Small intestine (tissue), 7 donors: ENCODE results near the gene MRS2. TPM values are rescaled to one million over a fixed set of nuclear protein-coding genes. Genes with fewer than 3 reads are reported as not detected.
"Not testable (repeated sequence)": the region's sequence is repeated elsewhere in the genome, so short reads cannot be mapped to it uniquely, and the experiment has no call there.

ENCODE experiments used
- DNase-seq, 2 donors: peaks; one replicate each; pipeline versions ENCODE4 v3.0.0 to v3.0.0-alpha.2; 2013
- FAIRE-seq: peaks from 2 replicates; lab custom pipeline; 2012; peaks lifted over from hg19 to GRCh38; lab: Jason Lieb, UNC
- H3K27ac ChIP-seq, 3 donors: one replicate each; pipeline ENCODE4 v1.5.1; 2013; ENCODE audit warnings: low read length in 2 of 3, mild to moderate bottlenecking in 2 of 3, control low read depth in 1 of 3, inconsistent platforms in 1 of 3, low read depth in 1 of 3, moderate library complexity in 1 of 3
- H3K27me3 ChIP-seq, 3 donors: one replicate each; pipeline ENCODE4 v1.6.1; 2013; ENCODE audit warnings: low read length in 3 of 3, inconsistent platforms in 1 of 3; ENCODE audit not compliant: control insufficient read depth in 3 of 3, insufficient read depth in 3 of 3
- H3K36me3 ChIP-seq, 3 donors: one replicate each; pipeline ENCODE4 v1.6.1; 2013; ENCODE audit warnings: low read length in 3 of 3, inconsistent platforms in 1 of 3, low read depth in 1 of 3, mild to moderate bottlenecking in 1 of 3, moderate library complexity in 1 of 3; ENCODE audit not compliant: control insufficient read depth in 3 of 3, insufficient read depth in 2 of 3
- H3K4me1 ChIP-seq, 3 donors: one replicate each; pipeline ENCODE4 v1.6.1; 2013; ENCODE audit warnings: low read length in 2 of 3, inconsistent platforms in 1 of 3, low read depth in 1 of 3, mild to moderate bottlenecking in 1 of 3, moderate library complexity in 1 of 3; ENCODE audit not compliant: control insufficient read depth in 3 of 3, insufficient read depth in 2 of 3
- H3K4me3 ChIP-seq, 3 donors: one replicate each; pipeline ENCODE4 v1.5.1; 2013; ENCODE audit warnings: low read length in 3 of 3, control low read depth in 1 of 3, inconsistent platforms in 1 of 3, low read depth in 1 of 3, mild to moderate bottlenecking in 1 of 3, moderate library complexity in 1 of 3
- H3K9me3 ChIP-seq, 2 donors: one replicate each; pipeline ENCODE4 v1.6.1; 2013; ENCODE audit warnings: low read depth in 1 of 2, low read length in 1 of 2; ENCODE audit not compliant: control insufficient read depth in 2 of 2, insufficient read depth in 1 of 2
- WGBS, 3 donors: extraction: QIAGEN DNeasy Blood & Tissue Kit; methylation state at CpG; one replicate each; pipeline ENCODE4 v1.1.7; 2013; 5-methylcytosine and 5-hydroxymethylcytosine counted together
- polyA plus RNA-seq, 4 donors: library from polyadenylated mRNA; stranded (reverse) in 3 of 4; unstranded in 1 of 4; fragments of 200-250 nt in 3 of 4; fragments of 120-200 nt in 1 of 4; gene quantifications; one replicate each; pipeline versions ENCODE4 v1.2.1 to v1.2.3, GENCODE V29; 2013
- donor health status: healthy with polysubstance abuse.
- donor health status: control.
- donor health status: control.
- donor health status: Bipolar disorder and iron deficiency.
- donor health status: healthy.

The MRS2 gene
- polyA plus RNA-seq, 4 donors, result 7.0 to 24.4 (median 15.3) TPM

DNA sequence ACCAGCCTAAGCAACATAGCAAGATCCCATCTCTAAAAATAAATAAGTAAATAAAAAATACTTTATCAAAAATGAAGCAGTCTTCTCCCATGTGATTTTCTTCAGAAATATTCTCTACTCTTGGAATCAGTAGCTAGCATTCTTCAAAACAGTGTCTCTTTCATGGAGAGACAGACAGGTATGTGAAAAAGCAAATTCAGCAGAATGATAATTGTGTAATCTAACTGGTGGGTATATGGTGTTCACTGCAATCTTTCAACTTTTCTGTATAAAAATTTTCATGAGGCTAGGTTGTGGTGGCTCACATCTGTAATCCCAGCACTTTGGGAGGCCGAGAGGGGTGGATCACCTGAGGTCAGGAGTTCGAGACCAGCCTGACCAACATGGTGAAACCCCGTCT, 7.9 kb downstream of the MRS2 start:
- no peak overlapping the region for H3K4me3 ChIP-seq
- FAIRE-seq, result no peak

DNA sequence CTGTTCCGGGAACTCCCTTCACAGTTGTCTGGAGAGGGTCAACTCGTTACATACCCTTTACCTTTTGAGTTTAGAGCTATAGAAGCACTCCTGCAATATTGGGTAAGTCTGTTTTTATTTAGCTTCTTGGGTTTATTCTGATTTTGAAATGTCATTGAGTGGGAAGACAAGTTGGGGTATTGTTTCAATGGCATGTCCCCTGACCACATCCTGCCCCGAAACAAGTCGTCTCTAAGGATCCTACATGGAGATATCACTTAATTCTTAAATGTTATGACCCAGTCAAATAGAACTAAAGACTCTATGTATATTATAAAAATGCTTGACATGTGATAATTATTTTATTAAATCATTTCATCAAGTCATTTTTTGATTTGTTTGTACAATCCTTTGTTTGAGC, 9.6 kb downstream of the MRS2 start:
- Histone ChIP-seq H3K27ac (no peak overlapping the region), H3K36me3 (peaks cover 7 to 36% (median 16%) of the 10 kb centered on the region in 3 donors), H3K9me3 (no peaks in the 10 kb centered on the region), H3K27me3 (no peaks in the 10 kb centered on the region), H3K4me1 (no peaks in the 10 kb centered on the region), H3K4me3 (no peak overlapping the region)
- WGBS, 3 donors, result 92 to 95% (median 94%) methylated on average over 4 of the region's 4 CpGs
- FAIRE-seq (no peak), DNase-seq (no peak)

More for the DNA sequence above, 7.9 kb downstream of the MRS2 start:
- Histone ChIP-seq H3K36me3 (peaks cover 7 to 35% (median 10%) of the 10 kb centered on the region in 3 donors), H3K27me3 (no peaks in the 10 kb centered on the region), H3K9me3 (no peaks in the 10 kb centered on the region), H3K27ac (no peak overlapping the region), H3K4me1 (no peaks in the 10 kb centered on the region)
- no peak for DNase-seq
- WGBS, 3 donors, result 95 to 100% (median 98%) methylated on average over 3 of the region's 3 CpGs

DNA sequence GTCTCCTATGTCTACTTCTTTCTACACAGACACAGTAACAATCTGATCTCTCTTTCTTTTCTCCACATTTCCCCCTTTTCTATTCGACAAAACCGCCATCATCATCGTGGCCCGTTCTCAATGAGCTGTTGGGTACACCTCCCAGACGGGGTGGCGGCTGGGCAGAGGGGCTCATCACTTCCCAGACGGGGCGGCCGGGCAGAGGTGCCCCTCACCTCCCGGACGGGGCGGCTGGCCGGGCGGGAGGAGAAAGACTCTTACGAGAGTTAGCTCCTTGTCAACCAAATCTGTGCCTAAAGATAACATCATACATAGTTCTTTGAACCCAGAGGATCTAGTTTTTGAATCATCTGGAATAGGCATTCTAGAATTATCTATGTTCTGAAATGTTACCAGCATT, 11.8 kb downstream of the MRS2 start:
- not testable (repeated sequence) for H3K4me1 ChIP-seq, H3K9me3 ChIP-seq, FAIRE-seq, H3K27me3 ChIP-seq, H3K4me3 ChIP-seq, H3K27ac ChIP-seq, DNase-seq
- 97 to 98% (median 97%) methylated on average over 11 to 15 of the region's 15 CpGs for WGBS, 3 donors
- H3K36me3 ChIP-seq, result peaks cover 6 to 45% (median 17%) of the 10 kb centered on the region in 3 donors

DNA sequence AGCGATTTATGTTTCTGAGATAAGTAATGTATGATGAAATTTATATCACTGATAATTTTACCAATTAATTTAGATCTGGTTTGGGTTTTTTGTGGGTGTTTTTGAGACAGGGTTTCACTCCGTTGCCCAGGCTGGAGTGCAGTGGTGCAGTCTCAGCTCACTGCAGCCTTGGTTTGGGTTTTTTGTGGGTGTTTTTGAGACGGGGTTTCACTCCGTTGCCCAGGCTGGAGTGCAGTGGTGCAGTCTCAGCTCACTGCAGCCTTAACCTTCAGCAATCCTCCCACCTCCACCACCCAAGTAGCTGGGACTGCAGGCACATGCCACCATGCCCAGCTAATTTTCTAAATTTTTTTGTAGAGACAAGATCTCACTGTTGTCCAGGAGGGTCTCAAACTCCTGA, 13.0 kb downstream of the MRS2 start:
- no peak for FAIRE-seq

DNA sequence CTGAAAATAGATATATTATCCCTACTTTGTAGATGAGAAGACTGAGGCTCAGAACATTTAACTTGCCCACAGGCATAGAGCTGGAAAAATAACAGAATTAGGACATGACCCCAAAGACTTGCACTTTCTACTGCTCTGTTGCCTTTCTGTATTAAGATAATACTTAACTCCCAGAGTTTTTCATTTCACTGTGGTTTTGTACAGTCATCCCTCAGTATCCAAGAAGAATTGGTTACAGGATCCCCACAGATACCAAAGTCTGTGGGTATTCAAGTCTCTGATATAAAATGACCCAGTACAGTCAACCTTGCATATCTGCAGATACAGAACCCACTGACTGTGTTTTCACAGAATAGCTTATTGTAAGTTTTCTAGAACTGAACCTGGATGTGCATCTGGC, 16.8 kb downstream of the MRS2 start:
- H3K36me3 ChIP-seq, result peaks cover 16 to 35% (median 31%) of the 10 kb centered on the region in 3 donors
- DNase-seq (no peak), FAIRE-seq (no peak)
- no peak overlapping the region for H3K27ac ChIP-seq
- H3K9me3 ChIP-seq, result no peaks in the 10 kb centered on the region
- H3K4me1 ChIP-seq, result no peaks in the 10 kb centered on the region
- no peak overlapping the region for H3K4me3 ChIP-seq
- no peaks in the 10 kb centered on the region for H3K27me3 ChIP-seq

More for the DNA sequence above, 13.0 kb downstream of the MRS2 start:
- Histone ChIP-seq H3K36me3 (peaks cover 13 to 44% (median 27%) of the 10 kb centered on the region in 3 donors), H3K27ac (no peak overlapping the region), H3K27me3 (no peaks in the 10 kb centered on the region), H3K4me3 (no peak overlapping the region), H3K9me3 (no peaks in the 10 kb centered on the region), H3K4me1 (no peaks in the 10 kb centered on the region)
- WGBS, 3 donors, result 83 to 92% (median 90%) methylated on average over 4 of the region's 4 CpGs
- DNase-seq, result no peak

DNA sequence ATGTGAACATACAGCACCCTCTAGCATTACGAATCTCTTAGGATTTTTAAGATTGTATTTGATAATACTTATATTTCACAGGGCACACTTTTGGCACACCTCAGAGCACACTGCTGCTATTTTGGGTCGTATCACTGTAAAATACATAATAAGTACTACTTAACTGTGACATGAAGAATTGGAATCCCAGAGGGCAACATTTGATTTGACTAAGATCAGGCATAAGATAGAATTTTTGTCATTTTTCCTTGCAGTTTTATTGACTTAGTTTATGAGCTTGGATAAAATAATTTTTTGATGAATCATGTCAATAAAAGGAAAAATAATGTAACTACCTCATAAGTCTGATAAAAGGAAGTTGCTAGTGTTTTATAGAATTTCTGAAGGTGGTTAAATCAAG, 22.4 kb downstream of the MRS2 start:
- H3K27me3 ChIP-seq, result no peaks in the 10 kb centered on the region
- no peak overlapping the region for H3K27ac ChIP-seq
- peaks cover 12 to 17% (median 13%) of the 10 kb centered on the region in 3 donors for H3K36me3 ChIP-seq
- WGBS, 3 donors, result 88 to 91% (median 89%) methylated on average over 2 of the region's 2 CpGs
- no peaks in the 10 kb centered on the region for H3K4me1 ChIP-seq
- no peak overlapping the region for H3K4me3 ChIP-seq
- FAIRE-seq, result no peak
- DNase-seq, result no peak
- no peaks in the 10 kb centered on the region for H3K9me3 ChIP-seq

DNA sequence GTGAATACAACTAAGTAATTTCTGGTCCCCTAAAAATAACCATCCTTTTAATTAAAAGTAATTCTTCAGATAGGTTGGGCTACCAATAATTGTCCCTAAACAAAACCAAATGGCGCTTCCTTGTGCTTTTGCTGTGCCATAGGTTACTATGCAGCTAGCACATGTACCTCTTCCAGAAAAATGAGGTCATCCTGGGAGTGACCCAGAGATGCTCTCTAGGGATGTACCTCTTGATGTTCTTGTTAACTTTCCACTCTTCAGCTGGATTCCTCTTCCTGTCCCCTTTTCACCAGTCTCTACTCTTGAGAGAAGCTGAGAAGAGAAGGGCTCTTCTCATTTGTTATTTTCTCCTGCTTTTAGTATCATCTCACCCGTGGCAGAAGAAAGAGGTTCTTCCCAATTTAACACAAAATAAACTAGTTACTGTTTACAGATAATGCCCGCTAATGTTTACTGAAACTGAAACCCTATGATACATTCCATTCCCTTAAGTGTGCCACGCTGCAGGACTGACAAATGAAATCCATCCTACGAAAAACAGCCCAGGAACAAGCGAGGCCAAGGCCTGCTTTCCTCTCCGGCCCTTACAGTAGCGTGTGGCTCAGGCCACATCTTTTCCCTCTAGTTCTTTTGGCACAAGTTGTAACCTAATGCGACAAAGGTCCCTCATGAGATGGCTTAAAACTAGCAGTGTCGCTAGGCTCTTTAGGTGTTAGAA, 24.2 kb downstream of the MRS2 start:
- no peaks in the 10 kb centered on the region for H3K4me1 ChIP-seq
- H3K4me3 ChIP-seq, result no peak overlapping the region
- H3K36me3 ChIP-seq, result peaks cover 9 to 10% (median 10%) of the 10 kb centered on the region in 3 donors

DNA sequence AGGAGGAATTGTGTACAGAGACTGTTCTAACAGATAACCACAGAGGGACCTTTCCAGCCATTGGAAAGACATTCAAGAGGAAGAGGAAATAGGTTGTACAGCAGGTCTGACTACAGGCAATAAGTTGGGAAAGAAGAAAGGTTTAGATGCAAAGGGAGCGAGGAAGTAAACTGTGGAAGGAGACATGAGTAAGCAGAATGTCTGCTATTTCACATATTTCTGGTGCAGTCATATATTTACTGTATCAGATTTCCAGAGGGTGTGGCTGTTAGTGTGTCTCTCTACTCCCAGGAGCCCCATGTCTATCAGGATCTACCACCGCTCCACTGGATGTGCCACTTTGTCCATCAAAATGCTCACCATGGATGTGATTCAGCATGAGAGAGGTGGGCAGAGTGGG, 25.9 kb downstream of the MRS2 start:
- Histone ChIP-seq H3K9me3 (no peaks in the 10 kb centered on the region), H3K27me3 (no peaks in the 10 kb centered on the region), H3K4me1 (no peaks in the 10 kb centered on the region), H3K36me3 (peaks cover 3 to 7% (median 7%) of the 10 kb centered on the region in 3 donors), H3K27ac (no peak overlapping the region), H3K4me3 (no peak overlapping the region)
- DNase-seq (no peak), FAIRE-seq (no peak)
- WGBS, 3 donors, result 91 to 100% (median 91%) methylated on average over 2 of the region's 2 CpGs

More for the DNA sequence above, 24.2 kb downstream of the MRS2 start:
- WGBS, 3 donors, result 83 to 91% (median 87%) methylated on average over 10 of the region's 10 CpGs
- H3K9me3 ChIP-seq, result no peaks in the 10 kb centered on the region
- no peaks in the 10 kb centered on the region for H3K27me3 ChIP-seq
- FAIRE-seq (no peak), DNase-seq (no peak)
- no peak overlapping the region for H3K27ac ChIP-seq
